GM19240 (cell line): ENCODE measurements around the gene MRAP.
"Not testable (repeated sequence)": the region's sequence is repeated elsewhere in the genome, so short reads cannot be mapped to it uniquely, and the experiment has no call there.

Source experiments
- DNase-seq: peaks from one replicate; pipeline ENCODE4 v3.0.0; 2011; ENCODE audit warnings: low spot score; ENCODE audit not compliant: insufficient read length

MRAP gene

GRCh38 chr21:32299695-32300094 is 1.0 kb downstream of the MRAP start:
- no peak for DNase-seq

DNA sequence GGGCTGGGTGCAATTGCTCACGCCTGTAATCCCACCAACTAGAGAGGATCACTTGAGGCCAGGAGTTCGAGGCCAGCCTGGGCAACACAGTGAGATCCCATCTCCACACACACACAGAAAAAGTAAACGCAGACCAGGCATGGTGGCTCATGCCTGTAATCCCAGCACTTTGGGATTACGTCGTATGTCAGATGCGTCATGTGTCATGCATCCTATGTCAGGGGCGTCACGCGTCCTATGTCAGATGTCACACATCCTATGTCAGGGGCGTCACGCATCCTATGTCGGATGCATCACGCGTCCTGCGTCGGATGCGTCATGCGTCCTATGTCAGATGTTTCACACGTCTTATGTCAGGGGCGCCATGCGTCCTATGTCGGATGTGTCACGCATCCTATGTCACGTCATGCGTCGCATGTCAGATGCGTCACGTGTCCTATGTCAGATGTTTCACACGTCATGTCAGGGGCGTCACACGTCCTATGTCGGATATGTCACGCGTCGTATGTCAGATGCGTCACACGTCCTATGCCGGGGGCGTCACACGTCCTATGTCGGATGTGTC is 1.5 kb downstream of the MRAP start:
- no peak for DNase-seq

DNA sequence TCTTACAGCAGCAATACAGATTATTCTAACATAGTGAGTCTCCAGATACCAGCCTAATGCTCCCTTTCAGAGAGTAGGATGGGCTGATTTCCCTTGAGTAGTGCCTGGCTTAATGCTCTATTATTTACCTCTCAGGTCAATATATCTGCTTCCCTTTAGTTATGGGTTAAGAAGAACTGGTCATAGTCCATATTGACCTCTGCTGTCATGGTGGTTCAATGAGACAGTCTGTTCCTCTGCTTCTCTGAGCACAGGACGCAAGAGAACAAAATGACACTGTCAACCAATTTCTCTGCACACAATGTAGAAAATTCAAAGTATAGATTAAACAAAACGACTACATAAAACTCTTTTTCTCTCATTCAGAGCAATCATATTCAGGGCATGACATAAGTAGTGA is 2.9 kb downstream of the MRAP start:
- DNase-seq, result no peak

- no peak for DNase-seq
These were observed 3.9 kb downstream of the MRAP start for GRCh38 chr21:32302560-32302959.

DNA sequence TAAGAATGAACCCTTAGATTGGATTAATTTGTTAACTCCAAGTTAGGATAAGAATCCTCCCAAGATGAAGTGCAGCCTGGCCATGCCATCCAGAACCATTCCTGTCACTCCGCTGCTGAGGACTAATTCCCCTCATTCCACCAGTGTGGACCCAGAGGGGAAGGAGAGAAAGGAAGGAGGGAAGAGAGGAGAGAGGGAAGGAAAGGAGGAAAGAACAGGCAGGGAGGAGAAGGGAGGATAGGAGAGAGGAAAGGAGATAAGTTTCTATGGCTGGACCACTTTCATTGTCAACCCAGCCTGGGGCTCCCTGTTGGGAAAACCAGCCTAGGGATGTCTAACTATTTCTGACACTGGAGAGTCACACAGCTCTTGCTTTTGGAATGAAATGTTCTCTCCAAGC is 4.7 kb downstream of the MRAP start:
- DNase-seq, result no peak

DNA sequence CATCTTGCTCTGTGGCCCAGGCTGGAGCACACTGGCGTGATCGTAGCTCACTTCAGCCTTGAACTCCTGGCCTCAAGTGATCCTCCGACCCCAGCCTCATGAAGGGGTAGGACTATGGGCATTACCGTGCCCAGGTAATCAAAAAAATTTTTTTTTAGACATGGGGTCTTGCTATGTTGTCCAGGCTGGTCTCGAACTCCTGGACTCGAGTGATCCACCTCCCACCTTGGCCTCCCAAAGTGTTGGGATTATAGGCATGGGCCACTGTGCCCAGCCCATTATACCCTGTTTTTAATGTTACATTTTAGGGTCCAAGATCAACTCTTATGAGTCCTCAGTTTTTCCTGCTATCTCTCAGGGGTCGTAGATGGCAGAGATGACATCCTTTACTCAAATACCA is 6.3 kb downstream of the MRAP start:
- DNase-seq, result no peak

- DNase-seq, result no peak
These were observed 7.5 kb downstream of the MRAP start for GRCh38 chr21:32306021-32306780.

DNA sequence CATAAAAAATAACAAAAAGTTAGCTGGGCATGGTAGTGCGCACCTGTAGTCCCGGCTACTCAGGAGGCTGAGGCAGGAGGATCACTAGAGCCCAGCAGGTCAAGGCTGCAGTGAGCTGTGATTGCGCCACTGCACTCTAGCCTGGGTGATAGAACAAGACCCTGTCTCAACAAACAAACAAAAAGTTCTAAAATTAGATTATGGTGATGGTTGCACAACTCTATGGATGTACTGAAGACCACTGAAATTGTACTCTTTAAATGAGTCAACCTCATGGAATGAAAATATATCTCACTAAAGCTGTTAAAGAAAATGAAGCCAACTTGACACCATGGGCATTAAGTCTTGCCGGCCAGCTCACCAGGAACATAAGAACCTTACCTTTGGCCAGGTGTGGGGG is 9.1 kb downstream of the MRAP start:
- no peak for DNase-seq

- DNase-seq, result no peak
These were observed 10.0 kb downstream of the MRAP start for GRCh38 chr21:32308696-32309095.

- DNase-seq, result no peak
These were observed 11.3 kb downstream of the MRAP start for GRCh38 chr21:32309906-32310460.

GRCh38 chr21:32310976-32311375 is 12.3 kb downstream of the MRAP start:
- DNase-seq, result not testable (repeated sequence)

- DNase-seq, result no peak
These were observed 13.0 kb downstream of the MRAP start for GRCh38 chr21:32311621-32312020.

DNA sequence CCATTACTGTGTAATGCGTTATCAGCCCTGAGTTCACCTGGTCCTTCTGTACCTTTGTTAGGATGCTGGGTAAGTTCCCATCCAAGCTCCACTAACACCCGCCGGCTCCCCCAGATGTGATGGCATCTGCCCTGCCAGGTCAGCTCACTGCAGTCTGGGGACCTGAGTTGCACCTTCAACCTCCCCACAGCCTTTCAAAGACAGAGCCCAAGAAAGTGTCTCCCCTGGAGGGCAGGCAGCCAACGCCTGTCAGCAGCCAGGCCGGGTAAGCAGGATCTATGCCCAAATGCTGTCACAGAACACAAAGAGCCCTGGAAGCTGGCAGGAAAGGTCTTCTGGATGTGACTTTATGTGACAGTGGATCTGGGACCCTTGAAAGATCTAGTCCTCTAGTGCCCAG is 13.7 kb downstream of the MRAP start:
- DNase-seq, result no peak

DNA sequence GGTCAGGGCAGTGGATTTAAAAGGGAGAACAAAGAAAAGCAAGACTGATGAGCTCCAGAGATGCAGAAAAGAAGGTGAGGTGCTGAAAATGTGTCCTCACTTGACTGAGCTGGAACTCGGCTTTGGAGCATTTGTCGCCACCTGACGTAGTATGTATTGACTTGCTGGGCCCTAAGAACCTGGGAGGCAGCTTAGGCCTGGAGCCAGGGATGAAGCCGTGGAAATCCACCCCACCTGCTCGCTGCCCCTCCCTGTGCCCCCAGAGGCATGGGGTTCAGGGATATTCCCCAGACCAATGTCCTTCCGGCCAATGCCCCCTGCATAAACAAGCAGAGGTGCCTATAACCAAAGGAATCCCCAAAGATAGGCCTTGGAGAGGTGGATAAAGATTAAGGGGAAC is 14.3 kb downstream of the MRAP start:
- no peak for DNase-seq

- DNase-seq, result no peak
These were observed 16.2 kb downstream of the MRAP start for GRCh38 chr21:32314806-32315205.

GRCh38 chr21:32315511-32316281 is 17.0 kb downstream of the MRAP start:
- no peak for DNase-seq

GRCh38 chr21:32316361-32317215 is 17.9 kb downstream of the MRAP start:
- no peak for DNase-seq

DNA sequence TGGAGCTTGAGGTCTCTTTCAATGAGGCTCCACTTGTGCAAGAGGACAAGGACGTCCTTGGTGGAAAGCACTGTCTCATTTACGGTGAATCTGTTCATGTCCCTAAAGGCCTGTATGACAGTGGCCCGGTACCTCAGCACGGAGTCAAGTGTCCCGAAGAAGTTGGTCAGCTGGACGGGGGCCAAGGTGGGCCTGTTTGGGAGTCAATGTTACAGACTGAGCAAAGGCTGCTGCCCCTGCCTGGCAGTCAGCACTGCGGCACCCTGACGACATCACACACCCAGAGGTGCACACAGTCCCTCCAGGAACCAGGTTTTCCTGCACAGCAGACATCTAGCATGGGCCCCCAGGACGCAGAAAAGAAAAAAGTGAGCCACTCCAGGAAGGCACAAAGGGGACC is 19.1 kb downstream of the MRAP start:
- no peak for DNase-seq

DNA sequence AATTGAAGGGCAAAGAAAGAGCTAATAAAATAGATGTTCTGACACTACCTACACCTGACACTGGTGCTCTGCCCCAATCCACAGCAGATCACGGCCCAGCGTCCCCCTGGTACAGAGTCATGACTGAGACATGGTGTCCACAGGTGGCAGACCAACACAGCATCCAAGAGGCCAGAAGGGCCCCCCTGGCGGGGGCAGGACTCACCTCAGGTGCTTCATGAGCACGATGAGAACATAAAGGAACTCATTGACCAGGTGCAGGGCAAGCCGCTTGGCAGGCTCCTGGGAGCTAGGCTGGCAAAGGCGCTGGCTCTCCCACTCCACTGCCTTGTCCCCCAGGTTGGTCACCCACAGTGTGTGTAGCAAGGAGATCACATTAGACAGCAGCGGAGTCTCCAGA is 20.4 kb downstream of the MRAP start:
- DNase-seq, result no peak

GRCh38 chr21:32320059-32320458 is 21.4 kb downstream of the MRAP start:
- no peak for DNase-seq

GRCh38 chr21:32320726-32321125 is 22.1 kb downstream of the MRAP start:
- no peak for DNase-seq
